Embryonic facial prominence (tissue), 1 donor: Measurements from ENCODE around the gene WDR5.

Source experiments
- DNase-seq: peaks from one replicate; pipeline ENCODE4 v3.0.0-alpha.2; 2016; ENCODE audit errors: extremely low spot score

Gene WDR5

DNA sequence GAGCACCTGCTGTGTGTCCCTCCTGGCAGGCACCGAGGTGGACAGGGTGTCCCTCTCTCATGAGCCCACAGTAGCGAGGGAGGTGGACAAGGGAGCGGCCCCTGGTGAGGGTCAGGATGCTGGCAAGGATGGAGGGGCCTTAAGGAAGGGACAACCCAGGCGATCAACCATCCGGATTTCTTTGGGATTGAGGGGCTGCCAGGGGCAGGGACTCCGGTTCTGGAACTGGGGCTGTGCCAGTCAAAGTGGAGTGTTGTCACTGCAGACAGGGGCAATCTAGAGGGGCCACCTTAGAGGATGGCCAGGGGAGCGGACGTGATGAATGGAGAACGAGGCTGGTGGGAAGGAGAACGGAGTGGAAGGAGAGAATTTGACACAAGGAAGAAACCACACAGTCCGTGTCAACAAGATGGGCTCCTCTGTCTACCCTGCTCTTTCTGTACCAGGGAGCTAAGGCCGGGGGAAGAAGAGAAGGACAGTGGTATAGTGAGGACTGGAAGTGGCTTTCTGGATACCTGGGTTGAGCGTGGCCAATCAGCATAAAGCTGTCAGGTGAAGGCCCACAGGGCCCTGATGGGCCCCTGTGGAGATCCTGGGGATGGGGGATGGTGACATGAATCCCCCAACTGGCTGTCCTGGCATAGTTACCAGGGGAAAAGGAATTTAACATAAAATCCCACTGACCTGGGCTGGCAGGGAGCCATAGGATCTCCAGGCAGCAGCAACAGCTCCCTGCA, 4.2 kb upstream of the WDR5 start:
- no peak for DNase-seq

DNA sequence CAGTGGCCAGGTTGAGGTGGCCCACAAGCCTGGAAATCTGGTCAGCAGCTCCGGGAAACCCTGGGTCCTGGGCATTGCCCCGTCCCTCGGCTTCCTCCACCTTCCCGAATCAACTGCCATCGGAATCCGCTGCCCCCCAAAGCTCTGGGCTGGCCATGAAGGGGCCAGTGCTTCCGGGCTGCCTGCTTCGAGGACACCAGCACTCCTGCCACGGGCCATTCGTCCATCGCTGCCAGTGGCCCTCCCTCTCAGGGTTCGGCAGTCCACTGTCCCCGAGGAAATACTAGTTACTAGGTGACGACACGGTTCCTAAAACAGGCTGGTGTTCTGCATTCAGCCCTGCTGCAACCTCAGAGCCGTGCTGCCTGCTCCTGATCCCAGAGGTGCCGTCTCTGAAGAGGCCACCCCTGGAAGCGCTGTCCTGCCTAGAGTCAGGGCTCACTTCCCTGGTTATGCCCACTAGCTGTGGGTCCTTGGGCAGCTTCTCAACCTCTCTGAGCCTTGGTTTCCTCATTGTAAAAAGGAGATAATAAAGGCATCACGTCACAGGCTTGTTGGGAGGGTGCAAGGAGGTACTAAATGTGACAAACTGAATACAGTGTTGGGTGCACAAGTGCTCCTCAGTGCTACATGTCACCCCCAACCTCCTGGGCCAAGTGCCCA, 3.5 kb upstream of the WDR5 start:
- DNase-seq: no peak

DNA sequence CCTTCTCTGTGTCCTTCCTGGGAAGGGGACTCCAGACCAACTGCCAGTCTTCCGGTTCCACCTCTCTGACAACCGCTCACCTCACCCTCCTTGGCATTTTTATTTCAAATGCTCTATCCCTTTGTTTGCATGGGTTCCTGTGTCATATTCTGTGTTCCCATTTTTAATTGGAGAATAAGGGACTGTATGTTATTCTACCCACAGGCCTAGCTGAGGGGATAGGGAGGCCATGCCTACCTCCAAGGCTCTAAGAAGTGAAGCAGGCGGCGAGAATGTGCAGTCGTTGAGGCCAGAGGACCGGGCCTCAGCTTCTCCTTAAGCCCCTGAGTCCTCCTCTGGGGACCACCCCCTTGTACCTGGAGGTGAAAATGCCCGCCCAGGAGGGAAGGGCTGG, 936 bp upstream of the WDR5 start:
- no peak for DNase-seq

DNA sequence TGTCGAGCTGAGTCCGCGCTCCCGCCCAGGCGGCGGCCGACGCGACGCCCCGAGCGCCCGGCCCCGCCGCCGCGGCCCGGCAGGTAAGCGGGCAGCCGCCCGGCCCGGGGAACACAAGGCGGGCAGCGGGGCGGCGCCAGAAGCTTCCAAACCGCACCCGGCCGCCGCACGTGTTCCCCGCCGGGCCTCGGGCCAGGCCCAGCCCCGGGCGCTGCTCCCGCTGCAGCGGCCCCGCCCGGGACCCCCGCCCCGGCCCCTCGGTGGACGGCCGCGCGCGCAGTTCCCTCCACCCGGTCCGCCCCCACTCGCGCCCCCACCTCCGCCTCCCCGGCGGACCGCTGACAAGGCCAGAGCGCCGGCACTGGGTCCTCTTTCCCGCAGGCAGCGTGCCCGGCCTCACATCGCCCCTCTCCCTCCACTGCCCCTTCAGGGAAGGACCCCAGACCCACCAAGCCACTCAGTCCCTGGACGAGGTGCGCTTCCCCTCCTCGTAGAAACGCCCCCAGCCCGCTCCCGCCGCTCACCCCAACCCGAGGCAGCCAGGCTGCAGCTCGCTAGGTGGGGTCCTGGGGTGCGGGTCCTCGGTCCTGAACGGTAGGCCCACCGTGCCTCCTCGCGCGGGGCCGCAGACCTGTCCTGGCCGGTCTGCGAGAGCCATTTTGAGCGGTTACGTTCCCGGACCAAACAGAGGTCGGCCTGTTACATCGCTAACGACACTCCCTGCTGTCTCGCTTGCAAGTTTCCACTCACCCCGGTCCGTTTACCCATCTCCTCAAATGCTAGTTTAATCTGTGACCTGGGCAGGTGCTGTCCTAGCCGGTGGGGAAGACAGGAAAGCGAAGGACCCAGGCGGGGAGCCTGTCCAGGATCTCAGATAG, 475 bp downstream of the WDR5 start:
- DNase-seq: no peak

DNA sequence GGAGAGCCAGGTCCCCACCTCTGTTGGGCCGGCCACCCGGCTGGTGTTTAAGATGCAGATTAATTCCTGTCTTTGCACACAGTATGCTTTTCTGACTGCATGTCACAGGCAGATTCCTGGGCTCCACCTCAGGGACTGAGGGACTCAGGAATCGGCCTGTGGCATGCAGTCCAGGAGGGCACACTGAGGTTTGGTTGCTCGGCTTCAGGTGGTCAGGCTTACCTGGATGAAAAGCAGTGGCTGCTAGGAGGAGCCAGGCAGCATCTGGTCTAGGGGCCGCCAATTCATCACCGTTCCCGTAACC, 1.1 kb downstream of the WDR5 start:
- DNase-seq: no peak

DNA sequence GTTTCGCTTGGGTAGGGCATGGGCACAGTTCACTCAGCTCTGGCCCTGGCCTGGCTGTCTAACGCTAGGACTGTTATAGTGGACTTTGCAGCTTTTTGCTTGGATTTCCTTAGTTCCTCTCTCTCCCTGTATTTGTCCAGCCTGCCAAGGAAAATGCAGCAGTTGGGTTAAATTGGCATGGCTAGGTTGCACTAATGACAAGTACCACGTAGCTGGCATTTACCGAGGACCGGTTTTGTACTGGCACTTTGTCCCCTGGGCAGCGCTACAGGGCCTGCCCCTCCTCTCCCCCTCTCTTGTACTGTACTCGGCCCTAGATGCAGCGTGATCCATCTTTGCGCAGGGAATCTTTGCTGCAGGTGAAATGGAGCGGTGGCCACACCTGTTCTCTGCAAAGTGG, 2.4 kb downstream of the WDR5 start:
- DNase-seq: no peak

DNA sequence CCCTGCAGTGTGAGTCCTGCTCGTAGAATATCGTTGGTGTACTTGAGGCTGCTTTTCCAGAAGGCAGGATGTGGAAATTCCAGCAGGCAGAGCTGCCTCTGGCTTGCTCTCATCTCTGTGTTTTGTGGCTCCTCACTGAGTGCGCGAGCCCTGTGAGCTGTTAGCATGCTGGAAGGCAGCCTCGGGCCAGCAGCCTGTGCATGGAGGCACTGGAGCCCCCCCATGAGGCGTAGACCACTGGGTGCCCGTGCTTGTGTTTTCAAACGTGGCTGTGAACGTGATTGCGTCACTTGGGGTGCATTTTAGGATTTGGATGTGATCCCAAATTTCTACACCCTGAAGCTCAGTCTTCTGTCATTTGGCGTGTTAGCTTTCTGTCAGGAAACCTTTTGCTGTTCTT, 3.2 kb downstream of the WDR5 start:
- no peak for DNase-seq

DNA sequence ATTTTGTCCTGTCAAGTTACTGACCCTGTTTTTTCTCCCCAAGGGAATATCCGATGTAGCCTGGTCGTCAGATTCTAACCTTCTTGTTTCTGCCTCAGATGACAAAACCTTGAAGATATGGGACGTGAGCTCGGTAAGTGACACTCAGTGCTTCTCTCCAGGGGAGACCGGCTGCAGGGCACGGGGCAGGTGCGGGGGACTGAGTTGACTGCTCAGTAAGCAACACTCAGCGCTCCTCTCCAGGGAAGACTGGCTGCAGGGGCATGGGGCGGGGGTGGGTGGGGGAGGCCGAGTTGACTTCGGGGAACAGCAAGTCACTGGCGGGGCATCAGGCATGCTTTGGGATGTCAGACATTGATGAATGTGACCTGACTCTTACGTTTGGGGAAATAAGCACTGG, 6.0 kb downstream of the WDR5 start:
- no peak for DNase-seq

DNA sequence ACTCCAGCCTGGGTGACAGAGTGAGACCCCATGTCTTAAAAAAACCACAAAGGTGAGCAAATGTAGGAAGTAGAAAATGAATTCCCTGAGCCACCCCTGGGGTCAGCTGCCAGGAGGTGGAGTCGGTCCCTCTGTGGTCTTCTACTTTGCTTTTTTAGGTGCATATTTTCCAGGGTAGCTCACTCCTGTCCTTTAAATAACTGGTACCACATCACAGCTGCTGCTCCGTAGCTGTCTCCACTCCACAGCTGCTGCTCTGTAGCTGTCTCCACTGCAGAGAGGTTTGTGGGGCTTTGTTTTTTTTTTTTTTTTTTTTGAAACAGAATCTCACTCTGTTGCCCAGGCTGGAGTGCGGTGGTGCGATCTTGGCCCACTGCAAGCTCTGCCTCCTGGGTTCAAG, 8.9 kb downstream of the WDR5 start:
- DNase-seq: no peak

DNA sequence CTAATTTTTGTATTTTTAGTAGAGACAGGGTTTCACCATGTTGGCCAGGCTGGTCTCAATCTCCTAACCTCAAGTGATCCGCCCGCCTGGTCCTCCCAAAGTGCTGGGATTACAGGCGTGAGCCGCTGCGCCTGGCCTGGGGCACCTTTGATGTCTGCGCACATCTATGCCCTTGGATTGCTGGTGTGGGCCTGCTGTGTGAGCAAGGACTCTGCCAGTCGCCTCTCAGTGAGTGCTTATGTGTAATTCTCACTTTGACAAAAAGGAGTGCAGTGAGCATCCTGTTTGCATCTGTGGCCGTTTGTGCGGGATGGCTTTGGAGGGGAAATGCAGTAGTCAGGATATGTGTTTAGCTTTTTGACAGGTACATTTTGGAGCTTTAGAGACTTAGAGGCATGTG, 9.4 kb downstream of the WDR5 start:
- DNase-seq: no peak

DNA sequence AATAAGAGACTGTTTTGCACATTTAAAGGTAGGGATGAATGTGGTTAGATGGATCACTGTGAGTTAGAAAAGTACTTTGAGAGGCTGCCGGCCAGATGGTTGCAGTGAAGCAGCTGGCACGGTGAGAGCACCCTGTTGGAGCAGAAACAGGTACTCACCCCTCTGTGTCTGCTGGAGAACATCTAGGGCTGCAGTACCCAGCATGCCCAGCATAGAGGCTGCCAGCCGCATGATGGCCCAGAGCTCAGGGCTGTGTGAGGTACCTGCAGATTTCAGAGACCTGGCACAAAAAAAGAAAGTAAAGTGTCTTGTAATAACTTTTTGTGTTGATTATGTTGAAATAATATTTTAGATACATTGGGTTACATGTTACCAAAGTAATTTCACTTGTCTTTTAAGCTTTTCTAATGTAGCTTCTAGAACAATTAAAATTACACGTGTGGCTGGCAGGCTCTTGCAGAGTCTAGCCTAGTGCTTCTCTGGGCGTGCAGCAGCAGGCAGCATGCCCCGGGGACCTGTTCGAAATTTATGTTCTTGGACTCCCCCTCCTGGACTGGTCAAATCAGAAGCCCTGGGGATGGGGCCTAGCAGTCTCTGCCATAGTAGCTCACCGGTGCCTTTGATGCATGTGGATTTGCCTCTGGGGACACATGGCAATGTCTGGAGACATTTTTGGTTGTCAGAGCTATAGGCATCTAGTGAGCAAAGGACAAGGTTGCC, 11.1 kb downstream of the WDR5 start:
- DNase-seq: no peak

DNA sequence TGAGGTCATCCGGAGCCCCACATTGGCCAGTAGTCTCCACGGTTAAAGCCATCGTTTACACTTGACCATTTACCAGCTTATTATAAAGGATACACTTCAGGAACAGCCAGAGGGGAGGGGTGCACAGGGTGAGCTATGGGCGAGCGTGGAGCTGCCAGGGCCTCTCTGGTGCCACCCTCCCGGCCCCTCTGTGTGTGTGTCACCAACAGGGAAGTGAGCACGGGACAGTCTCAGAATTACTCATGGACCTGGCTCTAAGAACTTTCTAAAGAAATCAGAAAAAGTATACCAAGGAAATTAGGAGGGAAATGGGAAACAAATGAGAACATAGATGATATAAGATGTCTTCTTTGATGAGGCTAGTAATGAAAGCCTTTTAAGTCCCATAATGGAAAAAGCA, 13.5 kb downstream of the WDR5 start:
- DNase-seq: no peak

DNA sequence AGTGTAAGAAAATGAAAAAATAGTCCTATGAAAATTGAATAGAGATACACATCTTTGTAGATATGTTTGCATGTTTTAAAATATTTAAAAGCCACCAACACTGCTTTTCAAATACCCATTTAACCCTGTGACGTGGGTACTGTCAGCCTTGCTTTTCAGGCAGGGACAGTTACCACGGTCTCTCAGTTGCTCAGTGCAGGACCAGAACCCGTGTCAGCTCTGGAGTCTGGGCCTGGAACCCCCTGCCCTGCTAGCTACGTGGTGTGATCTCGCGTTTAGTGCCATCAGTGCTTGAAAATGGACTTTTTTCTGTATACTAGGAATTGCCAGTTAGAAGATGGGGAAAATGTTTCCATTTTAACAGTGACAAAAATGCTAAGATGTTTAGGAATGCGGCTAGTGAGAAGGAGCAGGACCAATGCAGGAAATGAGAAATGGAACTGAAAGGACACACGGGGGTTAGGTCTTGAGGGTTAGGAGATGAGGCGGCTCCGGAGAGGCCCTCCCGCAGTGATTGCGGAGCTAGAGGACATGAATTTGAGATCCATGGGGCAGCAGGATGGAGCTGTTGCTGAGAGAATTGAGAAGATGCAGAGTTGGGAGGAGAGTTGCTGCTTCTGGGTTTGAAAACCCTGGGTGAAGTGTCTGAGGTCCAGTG, 14.8 kb downstream of the WDR5 start:
- no peak for DNase-seq

DNA sequence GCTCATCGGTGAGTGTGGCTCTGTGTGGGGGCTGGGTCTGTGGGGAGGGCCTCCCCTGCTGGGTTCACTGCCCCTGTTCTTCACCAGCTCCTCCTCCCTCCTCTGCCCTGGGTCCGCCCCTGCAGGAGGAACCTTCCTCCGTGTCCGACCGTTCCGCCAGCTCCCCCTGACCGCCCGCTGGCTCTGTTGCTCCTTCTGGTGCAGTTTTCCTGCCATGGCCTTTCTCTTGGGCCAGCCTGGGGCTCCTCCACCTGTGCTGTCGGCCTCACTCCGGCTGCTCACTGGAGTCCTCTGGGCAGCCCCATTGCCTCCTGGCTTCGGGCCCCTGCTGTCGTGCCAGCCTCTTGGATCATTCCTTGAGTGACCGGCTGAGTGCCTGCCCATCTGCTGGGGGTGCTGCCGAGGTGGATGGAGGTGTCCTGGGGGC, 16.2 kb downstream of the WDR5 start:
- no peak for DNase-seq

DNA sequence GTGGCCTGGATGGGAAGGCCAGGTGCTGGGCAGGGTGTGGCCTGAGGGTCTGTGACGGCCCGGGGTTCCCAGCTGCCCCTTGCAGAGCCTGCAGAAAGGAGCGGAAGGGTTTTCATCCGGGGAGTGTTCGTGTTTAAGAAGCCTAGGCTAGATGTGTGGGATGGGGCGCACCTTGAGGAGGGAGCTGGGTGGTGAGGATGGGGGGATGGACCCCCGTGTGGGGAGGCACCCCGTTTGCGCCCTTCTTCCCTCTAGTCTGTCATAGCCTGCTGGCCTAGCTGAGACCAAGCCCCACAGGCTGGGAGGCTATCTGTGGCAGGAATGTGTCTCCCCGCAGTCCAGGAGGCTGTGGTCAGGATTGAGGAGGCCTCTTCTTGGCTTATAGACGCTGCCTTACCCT, 16.6 kb downstream of the WDR5 start:
- DNase-seq: no peak

DNA sequence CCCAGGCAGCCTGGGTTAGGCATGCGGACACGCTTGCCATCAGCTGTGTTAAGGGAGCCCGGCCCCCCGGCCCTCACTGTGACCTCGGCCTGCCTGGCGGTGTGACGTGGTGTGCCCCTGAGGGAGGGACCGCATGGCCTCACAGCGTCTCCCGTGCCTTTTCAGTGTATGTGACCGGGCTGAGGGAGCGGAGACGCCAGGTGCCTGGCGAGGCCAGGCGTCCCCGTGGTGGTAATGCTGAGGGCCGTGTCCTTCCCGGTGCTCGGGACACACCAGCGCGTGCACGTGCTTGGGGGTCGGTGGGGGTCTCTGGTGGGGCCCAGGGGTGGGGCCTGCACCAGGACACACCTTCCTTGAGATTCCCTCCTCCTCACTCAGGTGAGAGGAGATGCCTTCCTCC, 17.6 kb downstream of the WDR5 start:
- no peak for DNase-seq

DNA sequence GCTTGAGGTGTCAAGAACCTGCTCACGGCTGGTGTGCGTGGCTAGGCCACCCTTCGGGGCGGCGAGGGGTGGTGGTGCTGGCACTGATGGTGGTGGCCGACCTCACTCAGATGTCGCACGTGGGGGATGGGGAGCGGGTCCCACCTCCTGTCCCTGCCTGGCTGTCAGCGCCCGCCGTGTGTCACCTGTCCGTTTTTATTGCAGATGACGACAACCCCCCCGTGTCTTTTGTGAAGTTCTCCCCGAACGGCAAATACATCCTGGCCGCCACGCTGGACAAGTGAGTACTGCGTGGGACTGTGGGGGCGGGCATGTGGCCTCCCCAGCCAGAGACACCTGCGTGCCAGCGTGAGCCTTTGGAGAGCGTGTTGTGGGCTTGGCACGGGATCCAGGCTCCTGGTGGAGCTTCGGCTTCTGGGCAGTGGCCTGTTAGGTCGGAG, 18.4 kb downstream of the WDR5 start:
- no peak for DNase-seq

DNA sequence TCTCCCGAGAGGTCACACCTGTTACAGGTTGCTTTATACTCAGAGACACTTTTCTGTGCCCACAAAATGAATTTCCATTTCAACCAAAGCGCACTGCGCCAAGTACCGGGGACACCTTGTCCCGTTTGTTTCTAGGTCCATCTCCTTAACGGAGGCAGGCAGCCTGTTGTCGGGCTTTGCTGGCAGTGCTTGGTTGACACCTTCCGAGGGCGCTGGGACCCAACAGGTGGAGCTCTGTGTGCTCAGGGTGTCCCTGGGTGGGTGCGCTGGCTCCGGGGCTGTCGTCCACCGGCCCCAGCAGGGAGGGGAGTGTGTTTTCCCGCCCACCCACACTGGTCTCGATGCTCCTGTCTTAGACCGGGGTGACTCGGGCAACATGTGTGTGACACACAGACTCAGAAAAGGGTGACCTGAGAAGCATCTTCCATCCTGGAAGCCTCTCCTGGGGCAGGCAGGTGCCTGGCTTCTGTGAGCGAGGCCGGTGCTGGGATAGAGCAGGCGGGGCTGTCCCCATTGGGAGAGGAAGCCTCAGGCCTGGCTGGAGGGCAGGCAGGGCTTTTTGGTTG, 20.0 kb downstream of the WDR5 start:
- DNase-seq: no peak

DNA sequence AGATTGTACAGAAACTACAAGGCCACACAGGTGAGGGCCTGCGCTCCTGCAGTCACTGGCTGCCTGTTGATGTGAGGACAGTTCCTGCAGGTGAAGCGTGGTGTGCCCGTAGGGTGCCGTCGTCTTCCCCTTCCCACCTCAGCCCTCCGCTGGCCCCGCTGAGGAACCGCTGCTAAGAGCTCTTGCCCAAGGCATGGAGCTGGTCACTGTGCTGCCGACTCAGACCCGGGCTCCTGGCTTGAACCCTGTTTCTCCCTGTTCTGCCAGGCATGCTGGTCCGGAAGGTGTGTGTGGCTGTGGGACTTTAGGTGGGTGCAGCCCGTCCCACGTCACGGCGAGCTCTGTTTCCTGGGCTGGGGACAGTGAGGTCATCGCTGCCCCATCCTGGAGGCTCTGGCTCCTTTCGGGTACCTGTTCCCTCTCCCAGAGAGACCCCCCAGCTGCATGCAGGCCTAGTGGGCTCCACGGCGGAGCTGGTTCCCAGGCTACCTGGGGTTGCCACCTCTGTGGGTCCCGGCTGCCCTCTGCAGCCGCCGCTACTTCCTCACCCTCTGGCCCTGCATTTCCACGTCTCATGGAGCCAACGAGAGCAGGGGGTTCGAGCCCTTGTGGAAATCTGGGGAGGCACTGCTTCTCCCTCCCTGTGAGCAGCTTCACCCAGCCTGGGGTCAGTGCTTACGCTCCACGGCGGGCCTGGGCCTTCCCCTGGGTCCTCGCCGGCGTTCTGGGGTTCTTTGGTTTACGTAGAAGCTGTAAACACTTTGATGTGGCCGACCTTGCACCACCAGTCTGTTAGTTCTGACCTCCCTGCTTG, 20.9 kb downstream of the WDR5 start:
- DNase-seq: no peak

DNA sequence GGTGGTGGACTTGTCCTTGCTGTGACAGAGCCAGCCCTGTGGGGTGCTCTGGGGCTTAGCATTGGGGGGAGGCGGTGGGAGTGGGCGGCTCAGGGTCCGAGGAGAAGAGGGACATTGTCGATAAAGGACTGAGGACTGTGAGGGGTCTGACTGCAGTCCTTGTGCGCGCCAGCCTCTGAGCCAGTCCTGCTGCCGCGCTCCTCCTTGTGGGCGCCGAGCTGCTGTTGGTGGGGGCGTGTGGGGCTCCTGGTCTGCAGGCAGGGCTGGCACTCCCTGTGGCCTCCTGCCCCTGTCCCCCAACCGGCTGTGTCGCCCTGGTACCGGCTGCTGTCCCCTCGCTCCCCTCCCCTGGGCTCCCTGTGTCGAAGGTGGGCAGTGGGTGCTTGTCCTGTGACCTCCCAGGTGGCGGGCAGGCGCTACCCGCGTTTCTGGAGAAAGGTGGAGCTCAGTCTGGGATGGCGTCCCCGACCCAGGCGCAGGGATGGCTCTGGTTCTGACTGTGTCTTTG, 21.6 kb downstream of the WDR5 start:
- no peak for DNase-seq
